ENCODE measurements around the gene LMAN1. TPM values are rescaled to one million over a fixed set of nuclear protein-coding genes. Genes with fewer than 3 reads are reported as not detected.

The LMAN1 gene
- total RNA-seq, 1 donor from 2014 or later, result 80.4 TPM

DNA sequence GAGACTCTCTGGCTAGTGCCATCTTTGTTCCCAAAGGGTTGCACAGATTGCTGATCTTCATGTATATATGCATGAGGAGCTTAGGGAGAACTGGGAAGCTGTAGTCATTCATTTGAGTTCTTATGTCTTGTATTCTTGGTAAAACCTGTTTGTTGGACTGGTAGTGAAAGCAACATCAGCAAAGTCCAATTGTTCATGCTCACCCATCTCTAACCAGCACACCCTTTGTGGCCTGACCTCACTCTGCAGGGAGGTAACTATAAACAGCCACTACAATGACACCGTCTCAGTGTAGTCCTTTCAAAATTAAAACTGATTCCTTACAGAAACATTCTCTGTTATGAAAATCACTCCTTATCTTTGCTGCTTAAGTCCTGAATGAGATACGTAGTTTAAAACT, 13.9 kb upstream of the LMAN1 start:
- DNase-seq (ENCODE audit: low read depth in 2 of 2), result no peak

DNA sequence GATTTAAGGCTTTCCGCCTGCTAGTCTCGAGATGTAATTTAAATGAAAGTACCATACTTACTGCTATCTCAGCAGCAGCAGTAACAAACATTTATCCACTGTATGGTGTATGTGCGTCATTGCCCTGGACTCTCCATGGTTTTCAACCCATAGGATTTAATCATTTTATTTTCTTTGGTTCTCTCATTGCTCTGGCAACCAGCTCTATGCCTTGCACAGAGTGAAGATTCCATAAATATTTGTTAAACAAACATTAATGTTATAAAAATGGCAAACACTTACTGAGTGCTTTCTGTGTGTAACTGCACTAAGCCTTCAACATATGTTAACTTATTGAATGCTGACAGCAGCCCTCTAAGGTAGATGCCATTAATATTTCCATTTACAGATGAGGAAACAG, 1.3 kb upstream of the LMAN1 start:
- no peak for DNase-seq (ENCODE audit: low read depth in 2 of 2)

DNA sequence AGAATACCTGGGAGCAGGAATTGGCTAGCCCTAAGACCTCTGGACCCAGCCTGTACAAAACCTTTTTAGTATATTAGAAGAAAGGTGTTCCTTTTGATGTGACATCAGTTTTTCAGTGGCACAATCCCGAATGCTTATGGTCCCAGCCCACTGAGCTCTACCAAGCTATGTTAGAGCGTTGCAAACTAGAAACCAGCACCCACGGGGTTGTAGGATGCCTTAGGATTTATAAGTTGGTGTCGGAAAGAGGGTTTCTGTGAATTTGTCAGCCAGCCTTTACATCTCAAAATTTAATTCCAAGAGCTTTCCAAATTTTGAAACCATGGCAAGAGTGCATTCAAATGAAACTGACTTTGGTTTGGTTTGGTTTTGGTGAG, 499 bp upstream of the LMAN1 start:
- DNase-seq (ENCODE audit: low read depth in 2 of 2), result no peak

GRCh38 chr18:59358414-59358711, 702 bp downstream of the LMAN1 start:
- peak in 1 of 2 donors; percentile 84 for DNase-seq (ENCODE audit: low read depth in 2 of 2)

- peak in 1 of 2 donors; percentile 85 for DNase-seq (ENCODE audit: low read depth in 2 of 2)
Observed at GRCh38 chr18:59357928-59358327, 1.1 kb downstream of the LMAN1 start.

DNA sequence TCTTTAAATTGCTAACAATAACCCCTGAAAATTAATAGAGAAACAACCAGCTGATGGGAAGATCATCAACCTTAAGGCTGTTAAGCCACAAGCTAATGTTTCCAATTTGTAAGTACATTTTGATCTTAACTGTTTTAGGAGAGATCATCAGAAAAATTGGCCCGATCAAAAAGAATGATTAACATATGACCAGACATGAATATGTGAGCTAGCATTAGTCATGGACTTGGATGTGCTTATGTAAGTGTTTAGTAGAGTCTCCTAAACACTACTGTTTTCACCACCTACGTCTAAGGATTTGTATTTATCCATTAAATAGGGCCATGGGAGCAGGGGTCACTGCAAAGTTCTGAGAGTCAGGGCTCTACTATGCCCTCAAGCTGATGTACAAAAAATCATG, 4.3 kb downstream of the LMAN1 start:
- no peak for DNase-seq (ENCODE audit: low read depth in 2 of 2)

DNA sequence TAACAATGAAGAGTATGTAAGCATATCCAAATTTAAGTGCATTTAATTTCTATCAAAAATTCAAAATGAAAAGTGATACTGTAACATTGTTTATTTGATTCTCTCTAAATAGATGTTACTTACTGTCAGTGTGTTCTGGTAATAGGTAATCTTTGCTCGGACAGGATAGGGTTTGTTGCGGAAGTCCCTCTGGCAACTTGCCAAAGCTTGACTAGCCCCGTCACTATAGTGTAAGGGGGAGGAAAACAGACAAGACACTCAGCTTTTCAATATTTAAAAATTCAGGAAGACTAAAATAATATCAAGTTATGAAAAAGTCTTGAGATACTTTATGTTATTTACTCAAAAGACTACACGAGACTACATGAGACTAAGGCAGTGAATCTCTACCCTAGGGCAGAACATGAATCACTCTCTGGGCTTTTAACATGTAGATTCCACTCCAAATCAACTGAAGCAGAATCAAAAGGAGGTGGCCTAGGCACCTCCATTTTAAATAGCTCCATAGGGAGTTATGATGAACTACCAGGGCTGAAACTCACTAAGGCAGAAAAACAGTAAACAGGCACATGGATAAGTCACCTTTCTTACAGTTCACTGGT, 5.9 kb downstream of the LMAN1 start:
- peak in 1 of 2 donors; percentile 37 for DNase-seq (ENCODE audit: low read depth in 2 of 2)

GRCh38 chr18:59352250-59352855, 6.7 kb downstream of the LMAN1 start:
- DNase-seq (ENCODE audit: low read depth in 2 of 2), result no peak

DNA sequence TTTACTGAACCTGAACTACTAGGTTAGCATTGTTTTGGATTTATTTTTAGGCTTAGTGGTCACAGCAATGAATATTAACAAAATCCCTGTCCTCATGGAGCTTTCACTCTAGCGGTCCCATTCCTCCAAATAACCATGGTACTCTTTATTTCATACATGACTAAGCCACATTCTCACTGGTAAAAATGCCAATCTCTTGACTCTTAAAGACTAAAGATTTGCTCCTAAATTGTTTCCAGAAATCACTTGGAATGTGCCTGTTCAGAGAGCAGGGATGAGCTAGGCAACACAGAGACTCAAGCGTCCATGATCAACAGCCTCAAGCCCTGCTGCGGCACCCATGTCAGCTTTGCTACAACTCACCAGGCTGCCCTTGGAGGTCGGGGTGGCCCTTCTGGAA, 13.5 kb downstream of the LMAN1 start:
- no peak for DNase-seq (ENCODE audit: low read depth in 2 of 2)

GRCh38 chr18:59344996-59345395, 14.1 kb downstream of the LMAN1 start:
- DNase-seq (ENCODE audit: low read depth in 2 of 2), result no peak

- no peak for DNase-seq (ENCODE audit: low read depth in 2 of 2)
Observed at GRCh38 chr18:59343926-59344325, 15.1 kb downstream of the LMAN1 start.

DNA sequence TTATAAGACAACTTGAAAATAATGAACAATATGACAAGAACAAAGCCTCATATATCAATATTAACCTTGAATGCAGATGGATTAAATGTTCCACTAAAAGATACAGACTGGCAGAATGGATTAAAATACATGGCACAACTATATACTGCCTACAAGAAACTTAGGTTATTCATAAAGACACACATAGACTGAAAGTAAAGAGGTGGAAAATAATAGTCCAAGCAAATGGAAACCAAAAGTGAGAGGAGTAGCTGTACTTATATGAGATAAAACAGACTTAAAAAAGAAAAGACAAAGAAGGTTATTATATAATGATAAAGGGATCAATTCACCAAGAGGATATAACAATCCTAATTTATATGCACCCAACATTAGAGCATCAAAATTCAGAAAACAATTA, 18.2 kb downstream of the LMAN1 start:
- DNase-seq (ENCODE audit: low read depth in 2 of 2), result no peak

DNA sequence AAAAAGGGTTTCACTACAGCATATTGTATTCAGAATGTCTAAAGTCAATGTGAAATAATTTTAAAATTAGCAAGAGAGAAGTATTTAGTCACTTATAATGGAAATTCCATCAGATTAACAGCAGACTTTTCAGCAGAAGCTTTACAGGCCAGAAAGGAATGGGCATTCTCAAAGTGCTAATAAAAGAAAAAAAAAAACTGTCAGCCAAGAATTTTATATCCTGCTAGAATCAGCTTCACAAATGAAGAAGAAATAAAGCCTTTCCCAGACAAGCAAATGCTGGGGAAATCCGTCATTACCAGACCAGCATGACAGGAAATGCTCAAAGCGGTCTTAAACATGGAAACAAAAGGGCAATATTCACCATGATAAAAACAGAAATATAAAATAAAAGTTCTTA, 18.8 kb downstream of the LMAN1 start:
- no peak for DNase-seq (ENCODE audit: low read depth in 2 of 2)

GRCh38 chr18:59332986-59333385, 26.1 kb downstream of the LMAN1 start:
- DNase-seq (ENCODE audit: low read depth in 2 of 2), result no peak

DNA sequence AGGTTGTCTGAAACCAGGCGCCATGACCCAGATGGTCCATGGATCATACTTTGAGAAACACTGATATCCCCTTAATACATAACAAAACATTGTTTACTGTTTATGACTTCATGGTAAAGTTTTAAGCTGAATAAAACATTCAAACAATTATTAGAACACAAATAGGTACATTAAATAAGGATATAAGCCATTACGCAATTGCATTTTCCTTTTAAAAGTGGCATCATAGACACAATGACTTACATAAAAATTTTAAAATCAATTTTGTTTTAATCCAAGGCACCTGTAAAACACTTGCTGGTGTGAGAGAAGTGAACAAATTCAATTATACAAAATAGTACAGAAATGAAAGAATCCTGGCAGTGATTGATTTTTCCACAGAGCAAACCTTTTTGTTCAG, 30.4 kb downstream of the LMAN1 start:
- no peak for DNase-seq (ENCODE audit: low read depth in 2 of 2)

DNA sequence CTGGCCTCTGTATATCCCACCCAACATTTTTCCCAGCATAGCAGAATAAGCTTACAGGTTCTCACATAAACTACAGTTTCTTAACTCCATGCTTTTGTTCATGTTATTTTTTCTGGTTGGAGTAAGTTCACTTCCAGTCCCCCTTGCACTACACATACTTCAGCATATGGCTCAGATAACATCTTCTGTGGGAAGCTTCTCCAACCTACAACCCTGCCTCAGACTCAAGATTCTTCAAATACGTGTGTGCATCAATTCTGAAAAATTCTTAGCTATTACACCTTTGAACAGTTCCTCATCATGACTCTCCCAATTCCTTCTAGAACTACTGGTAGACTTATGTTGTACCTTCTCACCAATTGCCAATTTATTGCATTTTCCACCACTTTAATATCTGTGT, 33.1 kb downstream of the LMAN1 start:
- DNase-seq (ENCODE audit: low read depth in 2 of 2), result no peak

- DNase-seq (ENCODE audit: low read depth in 2 of 2), result no peak
Observed at GRCh38 chr18:59324623-59324971, 34.5 kb downstream of the LMAN1 start.

- no peak for DNase-seq (ENCODE audit: low read depth in 2 of 2)
Observed at GRCh38 chr18:59323931-59324622, 35.0 kb downstream of the LMAN1 start.

DNA sequence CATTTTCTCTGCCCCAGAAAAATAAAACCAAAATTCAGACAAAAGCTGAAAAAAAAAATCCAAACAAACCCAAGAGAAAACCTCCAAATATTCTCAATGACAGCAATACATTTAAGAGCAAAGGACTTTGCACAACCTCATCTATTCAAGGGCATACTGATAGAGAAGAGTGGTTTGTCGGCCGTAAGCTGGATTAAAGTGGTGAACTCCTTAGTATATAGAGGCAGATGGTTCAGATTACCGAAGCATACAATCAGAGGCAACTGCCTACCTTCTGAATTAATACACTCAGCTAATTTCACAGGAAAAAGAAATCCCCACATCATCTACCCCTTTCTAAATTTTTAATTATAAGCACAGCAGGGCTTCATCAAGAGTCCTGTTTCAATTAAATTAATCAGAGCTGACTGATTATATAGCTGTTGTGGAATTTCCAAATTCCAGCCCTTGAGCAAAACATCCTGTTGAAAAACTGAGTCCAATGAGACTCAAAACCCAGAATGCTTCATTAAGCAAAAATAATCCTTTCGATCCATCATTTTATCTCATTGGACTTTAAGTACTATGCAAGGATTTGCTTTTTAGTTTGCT, 40.5 kb downstream of the LMAN1 start, which contains the start of gene CPLX4:
Gene CPLX4 (minus strand): TSS at position 190 of the 591 bp plus-strand sequence. CDS start 187 bp downstream, at position 3.
- no peak for DNase-seq (ENCODE audit: low read depth in 2 of 2)

DNA sequence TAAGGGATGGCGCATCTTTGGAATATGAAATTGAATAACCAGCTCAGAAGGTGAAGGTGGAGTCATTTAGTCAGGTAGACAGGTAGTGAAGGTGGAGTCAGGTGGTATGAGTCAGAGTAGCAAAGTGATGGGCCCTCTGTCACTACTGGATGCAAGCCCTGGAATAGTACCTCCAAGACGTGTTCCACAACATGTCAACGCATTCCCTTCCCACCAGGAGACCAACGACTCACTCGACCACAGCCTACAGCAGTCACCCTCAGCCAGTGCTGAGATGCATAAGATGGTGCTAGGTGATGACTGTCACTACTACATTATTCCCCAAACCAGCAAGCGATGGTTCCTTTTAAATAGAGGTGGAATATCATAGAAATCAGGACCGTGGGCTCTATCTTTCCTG, 47.4 kb downstream of the LMAN1 start:
- no peak for DNase-seq (ENCODE audit: low read depth in 2 of 2)

- no peak for DNase-seq (ENCODE audit: low read depth in 2 of 2)
Observed at GRCh38 chr18:59308938-59309260, 50.2 kb downstream of the LMAN1 start.

GRCh38 chr18:59308248-59308937, 50.7 kb downstream of the LMAN1 start:
- peak; percentile 17 to 61 for DNase-seq (ENCODE audit: low read depth in 2 of 2)

- DNase-seq (ENCODE audit: low read depth in 2 of 2), result no peak
Observed at GRCh38 chr18:59306640-59307039, 52.4 kb downstream of the LMAN1 start.

Measured in dermis microvascular lymphatic vessel endothelial cell (primary cell).